HepG2 (cell line): ENCODE data around the gene TK2.

Source experiments
- BRD4 ChIP-seq: sonication (generic); formaldehyde crosslinking; IDR thresholded peaks from 2 replicates; pipeline ENCODE4 v1.4.0; 2020; ENCODE audit warnings: missing genetic modification reagents
- FLYWCH1 ChIP-seq: sonication (generic); formaldehyde crosslinking; IDR thresholded peaks from 2 replicates; pipeline ENCODE4 v1.8.1; 2023; ENCODE audit warnings: mild to moderate bottlenecking, missing genetic modification reagents
- POLR2A ChIP-seq, 2 experiments: IDR thresholded peaks; 2 replicates each; pipeline ENCODE4 v1.6.1; 2011; ENCODE audit warnings: low read depth in 2 of 2, low read length in 2 of 2, mild to moderate bottlenecking in 1 of 2, moderate library complexity in 1 of 2; ENCODE audit not compliant: insufficient read depth in 1 of 2
- RBFOX2 ChIP-seq: fragments of 200-400 bp; formaldehyde crosslinking; IDR thresholded peaks from 2 replicates; pipeline ENCODE4 v1.6.1; 2017; ENCODE audit warnings: low read depth, mild to moderate bottlenecking, low read length
- RNF2 ChIP-seq: fragments of 450-650 bp; conservative IDR thresholded peaks from 2 replicates; pipeline ENCODE4 v1.6.1; 2016; ENCODE audit warnings: low read depth
- ZNF224 ChIP-seq: sonication (generic); formaldehyde crosslinking; IDR thresholded peaks from 2 replicates; pipeline ENCODE4 v1.5.0; 2020; ENCODE audit warnings: mild to moderate bottlenecking, missing genetic modification reagents
- TF ChIP-seq, protein P1 (sequence below): sonication (generic); formaldehyde crosslinking; IDR thresholded peaks from 2 replicates; pipeline ENCODE4 v1.4.0; 2020; ENCODE audit warnings: missing genetic modification reagents
- TF ChIP-seq, protein P2 (sequence below): IDR thresholded peaks from 2 replicates; pipeline ENCODE4 v1.6.1; 2012; ENCODE audit warnings: low read length, improper control_type of control experiment

DNA sequence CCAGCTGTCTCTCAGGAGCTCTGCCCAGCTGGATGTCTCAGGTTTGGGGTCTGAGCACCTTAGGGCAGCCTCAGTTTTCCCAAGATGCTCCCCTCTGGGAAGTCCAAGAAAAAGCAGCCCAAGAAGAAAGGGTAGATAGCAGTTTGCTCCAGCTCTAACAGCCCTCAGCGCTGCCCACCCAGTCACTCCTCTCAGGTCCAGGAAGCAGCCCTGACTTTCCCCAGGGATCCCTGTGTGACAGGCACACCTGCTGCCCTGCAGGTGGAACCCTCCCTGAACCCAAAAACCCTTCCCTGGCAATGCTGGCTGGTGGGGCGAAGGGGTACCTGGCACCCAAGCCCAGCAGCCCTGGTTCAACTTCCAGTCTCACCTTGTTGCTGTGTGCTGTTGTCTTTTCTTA, 74.7 kb downstream of the TK2 start:
- TF ChIP-seq, protein P1, sequence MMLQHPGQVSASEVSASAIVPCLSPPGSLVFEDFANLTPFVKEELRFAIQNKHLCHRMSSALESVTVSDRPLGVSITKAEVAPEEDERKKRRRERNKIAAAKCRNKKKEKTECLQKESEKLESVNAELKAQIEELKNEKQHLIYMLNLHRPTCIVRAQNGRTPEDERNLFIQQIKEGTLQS, result no peak
- TF ChIP-seq POLR2A (IDR thresholded peaks at IDR 0.05; ENCODE audit: insufficient read depth in 1 of 2, low read depth in 2 of 2, low read length in 2 of 2) (no peak), ZNF224 (CRISPR knock-in tag) (no peak), BRD4 (no peak), RNF2 (no peak), RBFOX2 (no peak), FLYWCH1 (no peak)
- TF ChIP-seq, protein P2, sequence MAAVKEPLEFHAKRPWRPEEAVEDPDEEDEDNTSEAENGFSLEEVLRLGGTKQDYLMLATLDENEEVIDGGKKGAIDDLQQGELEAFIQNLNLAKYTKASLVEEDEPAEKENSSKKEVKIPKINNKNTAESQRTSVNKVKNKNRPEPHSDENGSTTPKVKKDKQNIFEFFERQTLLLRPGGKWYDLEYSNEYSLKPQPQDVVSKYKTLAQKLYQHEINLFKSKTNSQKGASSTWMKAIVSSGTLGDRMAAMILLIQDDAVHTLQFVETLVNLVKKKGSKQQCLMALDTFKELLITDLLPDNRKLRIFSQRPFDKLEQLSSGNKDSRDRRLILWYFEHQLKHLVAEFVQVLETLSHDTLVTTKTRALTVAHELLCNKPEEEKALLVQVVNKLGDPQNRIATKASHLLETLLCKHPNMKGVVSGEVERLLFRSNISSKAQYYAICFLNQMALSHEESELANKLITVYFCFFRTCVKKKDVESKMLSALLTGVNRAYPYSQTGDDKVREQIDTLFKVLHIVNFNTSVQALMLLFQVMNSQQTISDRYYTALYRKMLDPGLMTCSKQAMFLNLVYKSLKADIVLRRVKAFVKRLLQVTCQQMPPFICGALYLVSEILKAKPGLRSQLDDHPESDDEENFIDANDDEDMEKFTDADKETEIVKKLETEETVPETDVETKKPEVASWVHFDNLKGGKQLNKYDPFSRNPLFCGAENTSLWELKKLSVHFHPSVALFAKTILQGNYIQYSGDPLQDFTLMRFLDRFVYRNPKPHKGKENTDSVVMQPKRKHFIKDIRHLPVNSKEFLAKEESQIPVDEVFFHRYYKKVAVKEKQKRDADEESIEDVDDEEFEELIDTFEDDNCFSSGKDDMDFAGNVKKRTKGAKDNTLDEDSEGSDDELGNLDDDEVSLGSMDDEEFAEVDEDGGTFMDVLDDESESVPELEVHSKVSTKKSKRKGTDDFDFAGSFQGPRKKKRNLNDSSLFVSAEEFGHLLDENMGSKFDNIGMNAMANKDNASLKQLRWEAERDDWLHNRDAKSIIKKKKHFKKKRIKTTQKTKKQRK, result no peak
